T-helper 2 cell (primary cell): ENCODE results near the gene MAGEA2.
"Not testable (repeated sequence)": the region's sequence is repeated elsewhere in the genome, so short reads cannot be mapped to it uniquely, and the experiment has no call there.

Source experiments
- DNase-seq, 5 experiments: peaks; one replicate each; pipeline versions ENCODE4 v3.0.0 to v3.0.0-alpha.2; 2012 to 2022

Gene MAGEA2

GRCh38 chrX:152706500-152706899, 47.1 kb downstream of the MAGEA2 start:
- DNase-seq: not testable (repeated sequence)

GRCh38 chrX:152700390-152700789, 53.3 kb downstream of the MAGEA2 start:
- not testable (repeated sequence) for DNase-seq
